Nephron progenitor cell (in vitro differentiated cells): ENCODE results near the gene MAPK7.

ENCODE experiments used
- DNase-seq: peaks from one replicate; pipeline ENCODE4 v3.0.0; 2021
- H3K27ac Mint-ChIP-seq: 2 replicates; pipeline ENCODE4 v1.8.0; 2021; ENCODE audit warnings: mild to moderate bottlenecking, moderate library complexity, mixed read lengths
- H3K27me3 Mint-ChIP-seq: 2 replicates; pipeline ENCODE4 v1.8.0; 2021; ENCODE audit warnings: mild to moderate bottlenecking, low read depth, mixed read lengths; ENCODE audit not compliant: poor library complexity
- H3K36me3 Mint-ChIP-seq: 2 replicates; pipeline ENCODE4 v1.8.0; 2021; ENCODE audit warnings: low read depth, mixed read lengths
- H3K4me1 Mint-ChIP-seq: 2 replicates; pipeline ENCODE4 v1.8.0; 2021; ENCODE audit warnings: mixed read lengths
- H3K4me3 Mint-ChIP-seq: 2 replicates; pipeline ENCODE4 v1.8.0; 2021; ENCODE audit warnings: mild to moderate bottlenecking, moderate library complexity, mixed read lengths
- H3K9me3 Mint-ChIP-seq: 2 replicates; pipeline ENCODE4 v1.8.0; 2021; ENCODE audit warnings: mild to moderate bottlenecking, moderate library complexity, mixed read lengths
- TF ChIP-seq, protein P1 (sequence below): fragments of 200-600 bp; sonication (generic); IDR thresholded peaks from 2 replicates; pipeline ENCODE4 v1.5.0; 2021; ENCODE audit warnings: antibody characterized with exemption

The MAPK7 gene

GRCh38 chr17:19331543-19332245, 46.6 kb upstream of the MAPK7 start:
- Mint-ChIP-seq H3K4me3 (no peak overlapping the region), H3K27ac (peak overlapping the region; percentile 65), H3K9me3 (no peaks in the 10 kb centered on the region), H3K36me3 (peaks cover 13% of the 10 kb centered on the region), H3K4me1 (peaks cover 36% of the 10 kb centered on the region), H3K27me3 (no peaks in the 10 kb centered on the region)
- TF ChIP-seq, protein P1, sequence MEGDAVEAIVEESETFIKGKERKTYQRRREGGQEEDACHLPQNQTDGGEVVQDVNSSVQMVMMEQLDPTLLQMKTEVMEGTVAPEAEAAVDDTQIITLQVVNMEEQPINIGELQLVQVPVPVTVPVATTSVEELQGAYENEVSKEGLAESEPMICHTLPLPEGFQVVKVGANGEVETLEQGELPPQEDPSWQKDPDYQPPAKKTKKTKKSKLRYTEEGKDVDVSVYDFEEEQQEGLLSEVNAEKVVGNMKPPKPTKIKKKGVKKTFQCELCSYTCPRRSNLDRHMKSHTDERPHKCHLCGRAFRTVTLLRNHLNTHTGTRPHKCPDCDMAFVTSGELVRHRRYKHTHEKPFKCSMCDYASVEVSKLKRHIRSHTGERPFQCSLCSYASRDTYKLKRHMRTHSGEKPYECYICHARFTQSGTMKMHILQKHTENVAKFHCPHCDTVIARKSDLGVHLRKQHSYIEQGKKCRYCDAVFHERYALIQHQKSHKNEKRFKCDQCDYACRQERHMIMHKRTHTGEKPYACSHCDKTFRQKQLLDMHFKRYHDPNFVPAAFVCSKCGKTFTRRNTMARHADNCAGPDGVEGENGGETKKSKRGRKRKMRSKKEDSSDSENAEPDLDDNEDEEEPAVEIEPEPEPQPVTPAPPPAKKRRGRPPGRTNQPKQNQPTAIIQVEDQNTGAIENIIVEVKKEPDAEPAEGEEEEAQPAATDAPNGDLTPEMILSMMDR, result no peak
- DNase-seq, result no peak

- H3K27ac Mint-ChIP-seq, result peak overlapping the region; percentile 85
- peaks cover 8% of the 10 kb centered on the region for H3K36me3 Mint-ChIP-seq
- TF ChIP-seq, protein P1, result no peak
- no peak for DNase-seq
- H3K27me3 Mint-ChIP-seq, result no peaks in the 10 kb centered on the region
- no peak overlapping the region for H3K4me3 Mint-ChIP-seq
- H3K9me3 Mint-ChIP-seq, result no peaks in the 10 kb centered on the region
- H3K4me1 Mint-ChIP-seq, result peaks cover 44% of the 10 kb centered on the region
These were observed 45.7 kb upstream of the MAPK7 start for GRCh38 chr17:19332371-19333131.

GRCh38 chr17:19333132-19333440, 45.2 kb upstream of the MAPK7 start:
- peaks cover 8% of the 10 kb centered on the region for H3K36me3 Mint-ChIP-seq
- TF ChIP-seq, protein P1, result no peak
- no peak overlapping the region for H3K27ac Mint-ChIP-seq
- H3K9me3 Mint-ChIP-seq, result no peaks in the 10 kb centered on the region
- no peak overlapping the region for H3K4me3 Mint-ChIP-seq
- peaks cover 50% of the 10 kb centered on the region for H3K4me1 Mint-ChIP-seq
- DNase-seq, result no peak
- no peaks in the 10 kb centered on the region for H3K27me3 Mint-ChIP-seq

DNA sequence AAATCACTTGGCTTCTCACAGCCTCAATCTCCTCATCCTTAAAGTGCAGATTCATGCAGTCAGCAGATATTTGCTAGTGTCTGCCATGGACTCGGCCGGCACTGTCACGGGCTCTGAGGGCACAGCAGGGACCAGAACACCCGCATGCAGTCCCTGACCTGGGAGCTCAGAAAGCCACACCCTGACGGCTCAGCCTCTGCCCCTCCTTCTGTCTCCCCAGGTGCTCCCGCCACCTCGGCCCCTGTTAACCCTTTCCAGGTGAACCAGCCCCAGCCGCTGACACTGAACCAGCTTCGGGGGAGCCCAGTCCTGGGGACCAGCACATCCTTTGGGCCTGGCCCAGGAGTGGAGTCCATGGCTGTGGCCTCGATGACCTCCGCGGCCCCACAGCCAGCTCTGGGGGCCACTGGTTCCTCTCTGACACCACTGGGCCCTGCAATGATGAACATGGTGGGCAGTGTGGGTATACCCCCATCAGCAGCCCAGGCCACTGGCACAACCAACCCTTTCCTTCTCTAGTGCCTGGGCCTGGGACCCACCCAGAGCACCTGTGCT, 44.5 kb upstream of the MAPK7 start:
- H3K9me3 Mint-ChIP-seq, result no peaks in the 10 kb centered on the region
- H3K4me1 Mint-ChIP-seq, result peaks cover 57% of the 10 kb centered on the region
- H3K36me3 Mint-ChIP-seq, result peaks cover 8% of the 10 kb centered on the region
- TF ChIP-seq, protein P1, result no peak
- no peak overlapping the region for H3K4me3 Mint-ChIP-seq
- H3K27ac Mint-ChIP-seq, result no peak overlapping the region
- DNase-seq, result no peak
- no peaks in the 10 kb centered on the region for H3K27me3 Mint-ChIP-seq

DNA sequence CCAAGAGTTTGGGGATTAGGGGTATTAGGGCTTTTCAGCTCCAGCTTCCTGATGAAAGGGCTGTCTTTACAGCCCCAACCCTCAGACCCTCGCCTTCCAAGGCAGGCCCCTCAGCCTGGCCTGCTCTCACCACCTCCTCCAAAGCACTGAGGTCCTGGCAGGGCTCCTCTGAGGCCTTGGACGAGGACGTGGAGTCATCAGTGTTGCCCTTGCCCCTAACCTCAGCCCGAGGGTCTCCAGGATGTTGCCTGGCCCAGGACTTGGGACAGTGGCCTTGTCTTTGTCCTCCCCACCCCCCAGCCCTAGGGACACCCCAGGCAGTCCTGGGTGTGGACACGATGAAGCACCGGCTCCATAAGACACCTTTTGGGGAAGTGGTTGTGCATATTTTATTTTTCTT, 44.0 kb upstream of the MAPK7 start:
- H3K9me3 Mint-ChIP-seq, result no peaks in the 10 kb centered on the region
- no peaks in the 10 kb centered on the region for H3K27me3 Mint-ChIP-seq
- H3K4me3 Mint-ChIP-seq, result no peak overlapping the region
- TF ChIP-seq, protein P1, result no peak
- no peak overlapping the region for H3K27ac Mint-ChIP-seq
- DNase-seq, result no peak
- peaks cover 8% of the 10 kb centered on the region for H3K36me3 Mint-ChIP-seq
- peaks cover 62% of the 10 kb centered on the region for H3K4me1 Mint-ChIP-seq
